NCI-H82 (cell line): ENCODE results near the gene ZBTB7C.
A peak's percentile ranks its signal among the peaks of the same experiment; 100 is the strongest.

Experiments used
- DNase-seq: peaks from one replicate; lab custom pipeline; 2025; lab: John Stamatoyannopoulos, UW

Gene ZBTB7C

DNA sequence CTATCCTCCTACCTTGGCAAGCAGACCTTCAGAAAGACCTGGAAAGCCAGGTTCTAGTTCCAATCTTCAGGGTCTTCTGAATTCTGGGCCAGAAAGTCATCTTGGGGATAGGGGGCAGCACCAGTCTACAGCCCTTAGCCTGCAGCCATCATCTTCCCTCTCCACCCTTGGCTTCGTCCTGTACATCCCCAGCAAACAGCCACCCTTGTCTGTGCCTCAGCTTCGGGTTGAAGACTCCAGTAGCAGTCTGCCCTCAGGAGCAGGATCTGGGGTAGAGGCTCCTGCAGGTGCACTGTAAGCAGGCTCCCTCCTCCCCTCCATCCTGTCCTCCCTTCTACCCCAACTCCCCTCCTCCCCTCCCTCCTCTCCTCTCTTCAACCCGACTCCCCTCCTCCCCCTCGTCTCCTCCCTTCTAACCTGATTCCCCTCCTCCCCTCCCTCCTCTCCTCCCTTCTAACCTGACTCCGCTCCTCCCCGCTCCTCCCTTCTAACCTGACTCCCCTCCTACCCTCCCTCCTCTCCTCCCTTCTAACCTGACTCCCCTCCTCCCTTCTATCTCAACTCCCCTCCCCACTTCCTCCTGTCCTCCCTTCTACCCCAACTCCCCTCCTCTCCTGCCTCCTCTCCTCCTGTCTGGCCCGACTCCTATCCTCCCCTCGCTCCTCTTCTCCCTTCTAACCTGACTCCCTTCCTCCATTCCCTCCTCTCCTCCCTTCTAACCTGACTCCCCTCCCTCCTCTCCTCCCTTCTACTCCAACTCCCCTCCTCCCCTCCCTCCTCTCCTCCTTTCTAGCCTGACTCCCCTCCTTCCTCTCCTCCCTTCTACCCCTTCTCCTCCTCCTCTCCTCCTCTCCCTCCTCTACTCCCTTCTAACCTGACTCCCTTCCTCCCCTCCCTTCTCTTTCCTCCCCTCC is 388.6 kb downstream of the ZBTB7C start:
- no peak for DNase-seq

DNA sequence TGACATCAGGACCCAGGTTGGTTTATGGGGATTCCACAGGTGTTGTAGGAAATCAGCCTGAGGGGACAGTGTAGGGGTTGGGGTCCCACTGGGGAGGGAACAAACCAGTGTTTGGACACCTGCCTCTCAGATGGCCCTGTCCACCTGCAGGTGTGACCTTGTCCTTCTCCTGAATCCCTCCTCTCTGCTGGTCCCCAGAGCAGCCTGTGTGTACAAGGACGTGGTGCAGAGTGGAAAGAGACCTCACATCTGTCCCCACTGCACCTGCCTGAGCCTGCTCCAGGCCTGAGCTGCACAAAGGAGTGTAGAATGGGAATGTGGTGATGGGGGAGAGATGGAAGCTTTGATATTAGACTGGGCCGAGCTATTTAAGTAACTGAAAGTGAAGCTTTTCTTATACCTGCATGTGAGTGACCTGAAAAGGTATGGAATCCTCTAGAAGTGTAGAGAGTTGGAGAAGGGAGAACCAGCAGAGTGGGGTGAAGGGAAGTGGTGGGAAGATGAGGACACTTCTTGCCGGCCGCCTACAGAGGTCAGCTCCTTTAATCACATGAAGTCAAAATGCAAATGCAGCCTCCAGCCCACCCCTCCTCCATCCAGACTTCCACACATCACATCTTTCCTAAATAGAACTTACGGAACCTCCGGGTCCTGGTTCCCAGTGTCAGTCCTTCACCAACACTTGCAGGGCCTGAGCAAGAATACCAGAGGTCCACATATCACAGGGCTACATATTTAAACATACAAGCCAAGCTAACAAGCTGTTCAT is 389.4 kb downstream of the ZBTB7C start:
- no peak for DNase-seq

DNA sequence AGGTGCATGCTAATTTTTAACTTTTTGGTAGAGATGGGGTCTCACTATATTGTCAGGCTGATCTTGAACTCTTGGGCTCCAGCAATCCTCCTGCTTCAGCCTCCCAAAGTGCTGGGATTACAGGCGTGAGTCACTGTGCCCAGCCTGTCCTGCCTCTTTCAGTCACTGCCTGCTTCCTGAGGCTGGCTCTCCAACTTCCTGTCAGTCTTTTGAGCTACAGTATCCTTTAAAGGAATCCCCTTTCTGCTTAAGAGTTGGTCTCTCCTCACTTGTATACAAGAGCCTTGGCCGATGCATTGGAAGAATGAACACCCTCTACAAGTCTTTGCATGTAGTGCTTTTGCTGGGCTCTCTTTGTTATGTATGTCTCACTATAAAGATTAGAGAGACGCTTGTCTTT is 390.3 kb downstream of the ZBTB7C start:
- DNase-seq: no peak

DNA sequence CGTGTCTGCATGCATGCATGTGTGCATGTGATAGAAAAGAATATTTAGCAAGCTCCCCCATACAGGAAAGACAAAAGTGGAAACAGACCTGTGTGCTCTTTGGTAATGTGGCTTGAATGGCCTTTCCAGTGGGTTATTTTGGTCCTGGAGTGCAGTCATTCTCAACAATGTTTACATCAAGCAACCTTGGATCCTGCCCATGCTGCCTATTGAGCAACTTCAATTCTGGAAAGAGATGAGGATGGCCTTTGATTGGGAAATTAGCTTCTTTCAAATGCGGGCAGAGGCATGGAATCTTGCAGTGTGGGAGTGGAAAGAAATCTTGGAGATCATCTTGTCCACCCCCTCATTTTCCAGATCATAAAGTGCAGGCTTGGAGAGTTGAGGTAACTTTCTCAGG is 391.5 kb downstream of the ZBTB7C start:
- DNase-seq: no peak

DNA sequence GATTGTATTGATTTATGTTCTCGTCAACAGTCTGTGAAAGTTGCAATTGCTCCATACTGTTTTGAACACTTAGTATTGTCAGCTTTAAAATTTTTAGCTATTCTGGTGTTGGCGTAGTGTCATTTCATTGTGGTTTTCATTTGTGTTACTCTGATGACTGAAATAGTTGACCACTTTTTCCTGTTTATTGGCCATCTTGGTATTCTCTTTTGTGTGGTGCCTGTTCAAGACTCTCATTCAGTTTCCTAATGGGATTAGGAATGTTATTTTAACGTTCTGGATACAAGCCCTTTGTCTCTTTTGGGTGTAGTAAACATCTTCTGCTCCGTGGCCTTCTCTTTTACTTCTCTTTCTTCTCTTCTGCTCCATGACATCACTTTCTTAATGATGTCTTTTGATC is 396.0 kb downstream of the ZBTB7C start:
- DNase-seq: no peak

DNA sequence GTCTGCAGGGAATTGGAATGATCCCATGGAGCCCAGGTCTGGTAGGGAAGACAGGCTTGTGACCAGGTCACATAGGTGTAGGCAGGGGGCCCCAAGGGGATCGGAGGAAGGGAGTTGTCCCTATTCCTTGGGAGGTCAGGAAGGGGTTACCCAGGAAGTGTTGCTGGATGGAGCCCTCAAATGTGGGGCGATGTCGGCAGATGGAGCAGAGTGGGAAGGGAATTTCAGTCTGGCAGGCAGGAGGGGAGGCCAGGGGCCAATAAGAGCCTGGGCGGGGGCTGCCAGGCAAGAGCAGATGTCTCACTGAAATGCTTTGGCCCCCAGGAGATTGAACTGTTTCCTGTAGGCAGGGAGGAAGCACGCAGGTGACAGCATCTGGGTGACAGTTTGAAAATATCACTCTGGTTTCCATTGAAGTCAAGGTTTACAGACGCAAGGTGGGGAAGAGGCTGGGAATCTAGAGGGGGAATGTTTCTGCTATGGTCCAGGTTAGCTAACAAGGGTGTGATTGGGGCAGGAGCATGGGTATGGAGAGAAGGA is 397.2 kb downstream of the ZBTB7C start:
- DNase-seq: no peak

DNA sequence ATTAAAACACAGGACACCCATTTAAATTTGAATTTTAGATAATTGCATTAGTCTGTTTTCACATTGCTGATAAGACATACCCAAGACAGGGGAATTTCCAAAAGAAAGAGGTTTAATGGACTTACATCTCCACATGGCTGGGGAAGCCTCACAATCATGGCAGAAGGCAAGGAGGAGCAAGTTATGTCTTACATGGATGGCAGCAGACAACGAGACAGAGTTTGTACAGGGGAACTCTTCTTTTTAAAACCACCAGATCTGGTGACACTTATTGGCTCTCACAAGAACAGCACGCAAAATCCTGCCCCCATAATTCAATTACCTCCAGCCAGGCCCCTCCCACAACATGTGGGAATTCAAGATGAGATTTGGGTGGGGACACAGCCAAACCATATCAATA is 398.9 kb downstream of the ZBTB7C start:
- no peak for DNase-seq

DNA sequence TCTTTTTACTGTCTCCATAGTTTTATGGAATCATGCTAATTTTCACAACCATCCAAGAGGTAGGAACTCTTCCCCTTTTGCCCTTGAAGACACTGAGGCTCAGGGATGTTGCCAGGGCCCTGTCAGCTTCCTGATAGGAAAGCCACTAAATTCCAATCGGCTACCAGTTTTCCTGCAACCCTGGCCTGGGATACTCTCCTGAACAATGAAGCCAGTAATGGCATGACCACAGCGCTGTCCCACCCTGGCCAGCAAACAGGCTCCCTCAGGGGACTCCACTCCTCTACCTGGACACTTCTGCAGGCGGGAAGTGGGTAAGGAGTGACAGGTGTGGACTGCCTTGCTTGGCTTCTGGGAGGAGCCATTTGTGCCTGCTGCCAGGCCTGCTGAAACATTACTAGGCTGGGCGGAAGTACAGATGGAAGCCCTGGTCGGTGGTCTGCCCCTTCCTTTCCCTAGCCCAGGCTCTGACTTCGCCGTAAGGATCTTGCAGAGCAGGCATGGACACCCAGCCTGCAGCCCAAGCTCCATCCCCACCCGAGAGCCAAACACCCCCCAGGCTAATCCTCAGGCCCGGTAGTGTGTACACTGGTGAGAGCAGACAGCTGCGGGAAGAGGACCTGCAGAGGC is 400.0 kb downstream of the ZBTB7C start:
- DNase-seq: peak; percentile 33

DNA sequence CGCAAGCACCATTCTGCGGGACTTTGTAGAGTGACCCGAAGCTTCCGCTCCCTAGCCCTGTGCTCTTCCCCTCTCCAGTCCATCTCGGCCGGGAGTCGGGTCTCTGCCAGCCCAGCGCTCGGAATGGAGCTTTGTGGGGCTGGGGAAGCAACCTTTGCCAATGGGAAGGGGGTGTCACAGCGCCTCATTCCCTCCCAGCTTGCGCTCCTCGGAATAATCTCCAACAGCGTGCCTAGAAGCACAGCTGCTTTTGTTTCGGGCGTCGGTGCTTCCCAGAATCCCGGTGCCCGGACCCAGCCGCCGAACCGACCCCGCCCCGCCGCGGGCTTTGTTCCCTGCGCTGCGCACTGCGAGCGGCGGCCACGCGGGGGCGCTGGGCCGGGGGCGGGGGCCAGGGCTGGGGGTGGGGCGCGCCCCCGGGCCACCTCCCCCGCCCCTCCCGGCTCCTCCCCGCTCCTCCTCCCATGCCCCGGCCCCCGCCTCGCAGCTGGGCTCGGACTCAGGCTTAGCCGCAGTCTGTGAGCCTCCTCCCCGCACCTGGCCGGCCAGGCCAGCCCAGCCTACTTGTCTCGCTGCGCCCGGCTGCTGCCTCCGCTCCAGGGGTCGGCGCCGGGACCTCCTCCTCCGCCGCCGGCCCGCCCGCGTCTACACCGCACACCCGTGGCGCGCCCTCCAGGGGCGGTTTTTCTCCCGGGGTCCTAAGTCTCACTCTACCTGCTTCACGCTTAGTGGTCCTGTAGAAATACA is 401.1 kb downstream of the ZBTB7C start:
- peak; percentile 91 for DNase-seq

DNA sequence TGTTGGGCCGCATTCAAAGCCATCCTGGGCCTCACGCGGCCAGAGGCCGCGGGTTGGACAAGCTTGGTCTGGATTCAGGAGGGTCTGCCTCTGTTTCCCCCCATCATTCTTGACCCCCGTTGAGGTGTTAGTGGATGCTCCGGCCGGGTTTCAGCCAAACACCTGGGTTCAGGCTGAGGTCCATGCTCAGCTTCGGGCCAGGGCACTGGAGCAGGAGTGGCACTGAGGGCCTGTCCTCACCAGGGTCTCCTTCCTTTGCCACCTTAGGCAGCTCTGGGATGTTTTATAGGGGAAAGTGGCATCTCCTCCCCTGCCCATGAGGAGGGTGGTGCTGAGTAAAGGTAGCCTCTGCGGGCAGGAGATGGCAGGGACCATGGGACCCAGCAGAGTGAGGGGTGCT is 401.8 kb downstream of the ZBTB7C start:
- DNase-seq: no peak

DNA sequence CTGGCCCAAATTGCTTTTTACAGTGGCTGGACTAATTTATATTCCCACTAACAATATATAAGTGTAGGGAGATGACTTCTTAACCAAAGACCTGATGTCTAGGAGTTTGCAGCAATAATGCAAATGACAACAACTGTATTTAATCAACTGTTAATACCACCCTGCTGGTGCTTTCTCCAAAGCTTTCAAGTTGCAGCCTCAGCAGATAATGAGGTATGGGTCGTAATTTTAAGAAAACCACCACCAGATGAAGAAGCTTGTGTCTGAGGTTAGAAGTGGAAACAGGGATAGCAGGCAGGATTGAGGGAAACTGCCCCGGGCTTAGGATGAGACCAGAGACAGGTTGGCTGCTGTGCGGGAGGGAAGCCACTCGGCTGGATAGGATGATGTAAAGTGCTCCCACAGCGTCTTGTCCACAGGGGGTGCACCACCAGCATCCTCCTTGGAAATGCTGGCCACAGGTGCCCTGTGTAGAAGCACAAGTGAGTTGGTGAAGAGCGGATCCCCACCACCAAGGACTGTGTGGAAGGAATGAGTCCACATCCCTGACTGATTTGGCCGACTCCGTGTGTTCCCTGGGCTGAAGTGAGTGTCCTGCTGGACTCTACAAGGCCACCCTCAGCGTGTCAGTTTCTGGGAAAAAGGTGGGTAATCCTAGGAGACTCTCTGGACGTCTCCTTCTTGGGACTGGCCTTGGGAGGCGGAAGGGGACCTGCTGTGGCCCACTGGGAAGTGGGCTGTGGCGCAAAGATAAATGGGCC is 402.6 kb downstream of the ZBTB7C start:
- no peak for DNase-seq

DNA sequence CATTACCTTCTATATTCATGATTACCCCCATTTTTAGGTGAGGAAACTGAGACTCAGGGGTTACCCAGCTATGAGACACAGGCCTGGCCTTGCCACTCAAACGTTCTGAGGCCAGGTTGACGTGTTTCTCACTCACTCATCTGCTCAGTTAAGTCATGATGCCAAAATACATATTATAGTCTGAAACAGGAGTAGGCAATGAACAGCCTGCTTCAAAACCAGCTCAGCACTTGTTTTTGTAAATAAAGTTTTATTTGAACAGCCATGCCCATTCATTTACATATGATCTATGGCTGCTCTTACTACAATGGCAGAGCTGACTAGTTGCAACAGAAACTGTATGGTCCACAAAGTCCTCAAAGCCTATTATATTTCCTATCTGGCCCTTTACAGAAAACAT is 404.6 kb downstream of the ZBTB7C start:
- no peak for DNase-seq

DNA sequence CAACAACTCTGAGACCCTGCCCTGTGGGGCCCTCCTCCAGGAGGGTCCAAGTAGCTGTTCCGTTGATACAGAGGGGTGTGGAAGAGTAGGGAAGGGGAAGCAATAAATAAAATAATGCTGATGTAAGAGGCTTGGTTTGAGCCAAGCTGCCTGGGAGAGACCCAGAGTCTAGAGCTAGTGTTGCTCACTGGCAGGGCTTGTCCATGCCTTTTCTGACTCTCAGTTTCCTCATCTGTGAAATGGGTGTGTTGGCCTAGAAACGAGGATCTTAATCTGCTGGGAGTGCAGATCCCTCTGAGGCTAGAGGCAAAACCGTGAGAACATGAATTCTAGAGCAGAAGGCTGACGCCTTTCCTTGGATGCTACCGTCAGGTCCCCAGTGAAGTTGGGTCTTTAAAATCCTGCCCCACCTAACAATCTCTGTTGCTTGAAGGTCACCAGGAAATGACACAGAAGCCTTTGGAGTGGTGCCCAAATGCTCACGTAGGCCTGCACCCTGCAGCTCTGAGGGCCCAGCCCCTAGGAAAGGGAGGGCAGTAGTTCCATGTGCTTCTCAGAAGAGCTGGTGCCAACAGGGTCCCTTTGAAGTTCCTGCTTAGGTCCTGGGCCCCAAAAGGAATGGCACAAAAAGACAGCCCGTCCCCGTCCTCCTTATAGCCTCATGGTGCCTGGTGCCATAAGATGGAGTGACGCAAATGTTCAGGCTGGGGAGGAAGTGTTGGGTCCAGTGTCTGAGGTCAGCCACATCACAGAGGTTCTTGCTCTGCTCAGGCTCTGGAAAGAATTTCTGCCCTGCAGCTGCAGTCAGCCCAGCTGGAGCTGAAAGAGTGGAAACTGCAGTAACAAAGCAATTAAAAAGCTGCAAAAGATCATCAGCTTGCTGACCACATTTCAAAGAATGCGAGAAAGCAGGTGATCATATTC is 405.5 kb downstream of the ZBTB7C start:
- no peak for DNase-seq

DNA sequence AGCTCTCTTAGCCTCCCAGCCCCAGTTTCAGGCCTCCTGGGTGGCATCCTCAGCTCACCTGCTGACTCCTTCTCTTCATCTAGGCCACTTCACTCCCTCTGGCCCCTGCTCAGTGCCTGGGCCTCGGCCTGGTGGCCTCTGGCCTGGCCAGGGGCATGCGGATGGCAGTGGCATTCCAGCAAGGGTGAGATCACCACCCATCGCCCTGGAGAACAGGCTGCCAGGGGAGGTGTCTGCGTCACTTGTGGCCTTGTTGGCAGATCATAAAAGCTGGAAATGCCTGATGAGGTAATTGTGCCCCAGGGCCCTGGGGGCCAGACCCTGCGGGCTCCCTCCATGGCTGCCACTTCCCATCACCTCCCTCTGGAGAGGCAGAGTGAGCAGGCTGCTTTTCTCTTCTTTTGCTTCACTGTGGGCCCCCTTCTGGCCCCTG is 406.2 kb downstream of the ZBTB7C start:
- no peak for DNase-seq

DNA sequence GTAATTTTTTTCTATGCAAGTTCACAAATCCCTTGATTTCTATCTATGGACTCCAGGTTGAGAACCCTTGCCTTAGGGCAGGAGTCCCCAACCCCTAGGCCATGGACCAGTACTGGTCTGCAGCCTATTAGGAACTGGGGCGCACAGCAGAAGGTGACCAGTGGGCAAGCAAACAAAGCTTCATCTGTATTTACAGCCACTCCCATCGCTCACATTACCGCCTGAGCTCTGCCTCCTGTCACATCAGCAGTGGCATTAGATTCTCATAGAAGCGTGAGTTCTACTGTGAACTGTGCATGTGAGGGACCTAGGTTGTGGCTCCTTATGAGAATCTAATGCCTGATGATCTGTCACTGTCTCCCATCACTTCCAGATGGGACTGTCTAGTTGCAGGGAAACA is 408.5 kb downstream of the ZBTB7C start:
- no peak for DNase-seq

DNA sequence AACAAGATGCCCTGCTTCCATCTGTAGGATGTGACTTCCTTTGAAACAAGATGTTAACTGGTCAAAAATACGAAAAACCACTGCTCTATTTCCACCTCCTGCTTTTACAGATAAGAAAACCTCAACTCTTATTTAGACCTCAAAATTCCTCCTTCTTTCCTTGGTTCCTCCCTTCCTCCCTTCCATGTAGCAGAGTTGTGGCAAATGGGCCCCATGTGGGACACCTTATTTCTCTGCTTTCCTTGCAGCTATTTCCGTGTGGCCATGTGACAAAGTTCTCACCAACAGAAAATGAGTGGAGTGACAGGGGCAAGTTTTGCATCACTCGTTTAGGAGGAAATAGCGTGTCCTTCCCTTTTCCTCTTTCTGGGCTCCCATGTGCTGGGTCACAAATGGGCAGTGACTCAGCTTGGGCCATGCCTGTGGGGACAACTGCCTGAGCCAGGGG is 409.4 kb downstream of the ZBTB7C start:
- DNase-seq: no peak

DNA sequence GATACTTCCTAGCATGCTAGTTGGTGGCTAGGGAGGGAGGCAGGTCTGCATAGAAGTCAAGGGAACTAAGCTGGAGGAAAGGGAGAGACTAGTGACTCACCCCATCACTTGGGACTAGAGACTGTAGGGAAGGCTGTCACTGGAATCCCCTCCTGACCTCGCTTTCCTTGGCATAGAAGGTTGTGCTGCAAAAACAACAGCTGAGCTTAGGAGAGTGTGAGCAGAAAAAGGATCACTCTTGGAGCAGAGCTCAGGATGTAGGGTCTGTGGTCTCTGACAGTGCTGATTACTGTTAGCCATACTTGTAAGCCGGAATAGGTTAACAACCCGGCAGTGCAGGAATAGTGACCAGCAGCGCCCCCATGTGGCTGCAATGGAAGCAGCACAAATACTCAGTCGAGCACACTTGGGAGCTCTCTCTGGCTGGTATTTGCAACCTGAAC is 411.8 kb downstream of the ZBTB7C start:
- peak; percentile 57 for DNase-seq

DNA sequence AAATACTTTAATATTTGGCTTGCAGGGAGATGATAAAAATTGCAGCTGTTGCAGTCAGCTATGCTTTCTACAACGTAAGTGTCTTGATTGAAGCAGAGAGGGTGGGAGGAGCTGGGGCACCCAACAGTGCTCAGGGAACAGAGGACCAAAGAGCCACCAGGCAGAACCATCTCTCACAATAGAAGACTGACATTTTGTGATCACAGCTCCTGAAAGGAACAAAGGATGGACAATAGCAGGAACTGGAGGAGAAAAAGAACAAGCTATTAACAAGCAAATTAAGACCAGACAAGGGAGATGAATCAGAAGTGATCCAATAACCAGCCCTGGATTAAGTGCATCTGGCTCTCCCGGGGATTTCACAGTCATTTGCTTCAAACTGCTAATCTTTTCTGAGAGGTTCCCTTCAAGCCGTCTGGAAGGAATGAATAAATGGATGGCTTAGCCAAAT is 413.1 kb downstream of the ZBTB7C start:
- peak; percentile 97 for DNase-seq

DNA sequence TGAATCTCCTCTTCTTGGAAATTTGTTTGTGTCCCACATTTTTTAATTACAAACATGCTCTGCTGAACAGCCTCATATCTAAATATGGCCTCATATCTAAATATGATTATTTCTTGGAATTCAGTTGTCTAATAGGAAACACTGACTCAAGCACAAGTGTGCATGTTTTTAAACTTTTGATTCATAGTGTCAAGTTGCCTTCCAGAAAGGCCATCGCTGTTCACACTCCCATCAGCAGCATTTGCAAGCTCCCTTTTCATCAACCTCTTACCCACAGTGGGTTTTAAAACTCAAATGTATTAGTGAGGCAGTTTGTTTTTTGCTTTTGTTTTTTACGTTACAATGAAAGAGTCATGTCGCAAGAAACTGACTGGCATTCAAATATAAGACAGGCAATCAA is 413.5 kb downstream of the ZBTB7C start:
- DNase-seq: no peak

DNA sequence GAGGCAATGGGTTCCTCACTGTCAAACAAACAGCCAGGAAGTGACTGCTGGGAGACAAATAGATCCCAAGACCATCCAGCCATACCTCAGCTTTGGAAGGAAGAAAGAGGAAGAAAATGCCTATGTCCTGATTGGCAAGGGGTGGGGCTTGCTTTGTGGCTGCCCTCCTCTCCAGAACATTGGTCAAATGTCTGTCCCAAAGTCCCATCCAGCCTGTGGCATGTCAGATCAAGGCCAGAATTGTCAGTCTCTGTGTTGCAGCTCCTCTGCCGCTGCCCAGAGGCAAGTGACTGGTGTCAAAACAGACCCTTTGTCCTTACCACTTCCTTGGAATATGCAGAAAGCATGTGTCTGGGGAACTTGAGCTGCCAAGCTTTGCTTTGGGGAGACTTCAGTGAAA is 415.8 kb downstream of the ZBTB7C start:
- no peak for DNase-seq
